WI38 (cell line): ENCODE results near the gene NAA60.

Experiments used
- H3K4me3 ChIP-seq: 2 replicates; pipeline ENCODE4 v1.5.1; 2011; ENCODE audit warnings: low read depth, mild to moderate bottlenecking, control low read depth, low read length
- CTCF ChIP-seq: IDR thresholded peaks from 2 replicates; pipeline ENCODE4 v1.5.1; 2012; ENCODE audit warnings: low read depth, mild to moderate bottlenecking, control low read depth, low read length

Gene NAA60

GRCh38 chr16:3486506-3487215 lies 43.2 kb downstream of the NAA60 start:
- no peak for TF ChIP-seq CTCF
- no peak overlapping the region for H3K4me3 ChIP-seq

GRCh38 chr16:3487521-3488410 lies 44.3 kb downstream of the NAA60 start:
- no peak overlapping the region for H3K4me3 ChIP-seq
- TF ChIP-seq CTCF = no peak

- H3K4me3 ChIP-seq = no peak overlapping the region
- TF ChIP-seq CTCF = no peak
These were observed 45.3 kb downstream of the NAA60 start for GRCh38 chr16:3488801-3489200.

GRCh38 chr16:3490911-3491629 lies 47.6 kb downstream of the NAA60 start:
- no peak for TF ChIP-seq CTCF
- no peak overlapping the region for H3K4me3 ChIP-seq

GRCh38 chr16:3492356-3492755 lies 48.9 kb downstream of the NAA60 start:
- TF ChIP-seq CTCF = no peak
- no peak overlapping the region for H3K4me3 ChIP-seq

GRCh38 chr16:3494386-3494973 lies 51.0 kb downstream of the NAA60 start:
- TF ChIP-seq CTCF = no peak
- no peak overlapping the region for H3K4me3 ChIP-seq
